DMS114 treated with DMSO at 0.1 percent for 48 hours (cell line): ENCODE measurements around the gene KCTD6.

Source experiments
- DNase-seq: peaks from one replicate; lab custom pipeline; 2025; ENCODE audit not compliant: unreplicated experiment; lab: John Stamatoyannopoulos, UW

KCTD6 gene

GRCh38 chr3:58491506-58492402 lies at the start of gene KCTD6:
Gene KCTD6 (plus strand): TSS chr3:58492096. CDS start chr3:58498756, 6,660 bp downstream.
- peak; percentile 75 for DNase-seq

- DNase-seq, result no peak
Observed at GRCh38 chr3:58452176-58452575, 39.7 kb upstream of the KCTD6 start.

- DNase-seq, result no peak
Observed at GRCh38 chr3:58459160-58459559, 32.7 kb upstream of the KCTD6 start.

GRCh38 chr3:58462829-58463180 lies 29.1 kb upstream of the KCTD6 start:
- DNase-seq, result no peak

GRCh38 chr3:58463181-58463941 lies 28.5 kb upstream of the KCTD6 start:
- peak; percentile 44 for DNase-seq

GRCh38 chr3:58463942-58464271 lies 28.0 kb upstream of the KCTD6 start:
- no peak for DNase-seq

- DNase-seq, result no peak
Observed at GRCh38 chr3:58464866-58465265, 27.0 kb upstream of the KCTD6 start.

GRCh38 chr3:58466899-58467563 lies 24.9 kb upstream of the KCTD6 start:
- no peak for DNase-seq

- DNase-seq, result no peak
Observed at GRCh38 chr3:58469096-58469495, 22.8 kb upstream of the KCTD6 start.

- no peak for DNase-seq
Observed at GRCh38 chr3:58470363-58471024, 21.4 kb upstream of the KCTD6 start.

- DNase-seq, result no peak
Observed at GRCh38 chr3:58471025-58471887, 20.6 kb upstream of the KCTD6 start.

- no peak for DNase-seq
Observed at GRCh38 chr3:58473275-58473674, 18.6 kb upstream of the KCTD6 start.

- DNase-seq, result no peak
Observed at GRCh38 chr3:58474348-58474911, 17.5 kb upstream of the KCTD6 start.

- no peak for DNase-seq
Observed at GRCh38 chr3:58474967-58475578, 16.8 kb upstream of the KCTD6 start.

GRCh38 chr3:58478781-58479180 lies 13.1 kb upstream of the KCTD6 start:
- DNase-seq, result no peak

GRCh38 chr3:58480309-58480708 lies 11.6 kb upstream of the KCTD6 start:
- no peak for DNase-seq

- no peak for DNase-seq
Observed at GRCh38 chr3:58482917-58483636, 8.8 kb upstream of the KCTD6 start.

- no peak for DNase-seq
Observed at GRCh38 chr3:58484045-58484721, 7.7 kb upstream of the KCTD6 start.
